Uterus (tissue), 2 donors: Measurements from ENCODE around the gene ZNF148.

Experiments
- POLR2A ChIP-seq, 2 donors: fragments of 450-650 bp; IDR thresholded peaks; one replicate each; pipeline ENCODE4 v1.6.1; 2016; ENCODE audit warnings: antibody characterized with exemption in 2 of 2, mild to moderate bottlenecking in 1 of 2, moderate library complexity in 1 of 2
- TF ChIP-seq, protein P1 (sequence below), 4 experiments: fragments of 200-600 bp in 2 of 4; fragments of 450-650 bp in 2 of 4; sonication (generic) in 2 of 4; IDR thresholded peaks; one replicate each; pipeline ENCODE4 v1.5.1; 2016 to 2019; ENCODE audit warnings: antibody characterized with exemption in 4 of 4, mild to moderate bottlenecking in 2 of 4, moderate library complexity in 1 of 4

DNA sequence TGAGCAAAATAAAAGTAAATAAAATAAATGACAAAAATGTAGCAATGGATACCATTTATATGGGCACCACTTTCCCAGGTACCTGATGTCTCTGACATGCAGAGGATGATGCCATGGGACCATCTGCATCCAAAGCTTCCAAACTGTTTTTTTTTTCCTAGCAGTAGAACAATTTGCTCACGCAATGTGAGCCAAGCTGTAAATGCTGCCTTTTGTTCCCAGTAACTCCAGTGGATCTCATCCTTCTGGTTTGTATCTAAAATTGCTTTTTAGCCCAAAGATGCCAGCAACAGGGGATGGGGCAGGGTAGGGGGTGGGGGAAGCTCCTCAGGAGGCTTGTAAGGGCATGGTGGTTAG is 195.3 kb downstream of the ZNF148 start:
- TF ChIP-seq, protein P1, sequence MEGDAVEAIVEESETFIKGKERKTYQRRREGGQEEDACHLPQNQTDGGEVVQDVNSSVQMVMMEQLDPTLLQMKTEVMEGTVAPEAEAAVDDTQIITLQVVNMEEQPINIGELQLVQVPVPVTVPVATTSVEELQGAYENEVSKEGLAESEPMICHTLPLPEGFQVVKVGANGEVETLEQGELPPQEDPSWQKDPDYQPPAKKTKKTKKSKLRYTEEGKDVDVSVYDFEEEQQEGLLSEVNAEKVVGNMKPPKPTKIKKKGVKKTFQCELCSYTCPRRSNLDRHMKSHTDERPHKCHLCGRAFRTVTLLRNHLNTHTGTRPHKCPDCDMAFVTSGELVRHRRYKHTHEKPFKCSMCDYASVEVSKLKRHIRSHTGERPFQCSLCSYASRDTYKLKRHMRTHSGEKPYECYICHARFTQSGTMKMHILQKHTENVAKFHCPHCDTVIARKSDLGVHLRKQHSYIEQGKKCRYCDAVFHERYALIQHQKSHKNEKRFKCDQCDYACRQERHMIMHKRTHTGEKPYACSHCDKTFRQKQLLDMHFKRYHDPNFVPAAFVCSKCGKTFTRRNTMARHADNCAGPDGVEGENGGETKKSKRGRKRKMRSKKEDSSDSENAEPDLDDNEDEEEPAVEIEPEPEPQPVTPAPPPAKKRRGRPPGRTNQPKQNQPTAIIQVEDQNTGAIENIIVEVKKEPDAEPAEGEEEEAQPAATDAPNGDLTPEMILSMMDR (IDR thresholded peaks at IDR 0.05): no peak
- no peak for TF ChIP-seq POLR2A (IDR thresholded peaks at IDR 0.05)
